Activated T-helper 2 cell treated with anti-CD3 and anti-CD28 coated beads, Interferon-gamma antibody, Interleukin-2, Interleukin-4, amounts not matched to agents 10 μg/mL and 5 μg/mL and 100 μg/mL, durations not matched to agents 14 hours and 24 hours and 36 hours (primary cell): ENCODE data around the gene ERC2. TPM values are rescaled to one million over a fixed set of nuclear protein-coding genes. Genes with fewer than 3 reads are reported as not detected.

Source experiments
- DNase-seq: peaks from one replicate; pipeline ENCODE4 v3.0.0; 2021; ENCODE audit warnings: low spot score
- H3K27ac Mint-ChIP-seq: one replicate; pipeline ENCODE4 v1.8.0; 2021; ENCODE audit warnings: mixed read lengths
- H3K27me3 Mint-ChIP-seq: one replicate; pipeline ENCODE4 v1.8.0; 2021; ENCODE audit warnings: low read depth, mixed read lengths
- H3K36me3 Mint-ChIP-seq: one replicate; pipeline ENCODE4 v1.8.0; 2021; ENCODE audit warnings: low read depth, mixed read lengths
- H3K4me1 Mint-ChIP-seq: one replicate; pipeline ENCODE4 v1.8.0; 2021; ENCODE audit warnings: low read depth, mixed read lengths
- H3K4me3 Mint-ChIP-seq: one replicate; pipeline ENCODE4 v1.8.0; 2021; ENCODE audit warnings: low read depth, mild to moderate bottlenecking, moderate library complexity, mixed read lengths
- H3K9me3 Mint-ChIP-seq: one replicate; pipeline ENCODE4 v1.8.0; 2021; ENCODE audit warnings: mixed read lengths
- intact Hi-C: fragments of 100-400 bp; cut with micrococcal nuclease; formaldehyde crosslinking; loops from one replicate; pipeline ENCODE4 v1.15.1; 2023
- total RNA-seq: library from RNA; stranded (reverse); gene quantifications from 2 replicates; pipeline ENCODE4 v1.2.3, GENCODE V29; 2022

The ERC2 gene
- total RNA-seq, 1 donor from 2014 or later, result 0.09 TPM

DNA sequence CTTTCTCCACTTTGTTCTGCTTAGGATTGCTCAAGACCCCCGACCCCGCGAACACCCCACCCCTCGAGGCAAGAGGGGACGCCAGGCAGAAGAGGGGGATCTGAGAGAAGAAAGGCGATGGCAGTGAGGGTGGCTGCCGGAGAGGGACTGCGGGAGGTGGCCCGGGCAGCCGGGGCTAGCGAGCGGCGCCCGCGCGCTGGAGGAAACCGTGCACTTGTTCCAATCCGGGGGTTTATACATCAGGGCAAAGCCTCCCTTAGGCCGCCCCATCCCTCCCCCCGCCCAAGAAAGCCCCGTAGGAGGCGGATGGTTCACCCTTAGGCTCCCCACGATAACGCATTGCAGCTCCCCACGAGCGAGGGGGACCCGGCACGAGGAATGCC is 475 bp downstream of the ERC2 start:
- intact Hi-C loops, result loop anchor here (10.0 kb wide), 1 partner anchor 983 kb away; the partner anchor contains the start of gene WNT5A
- H3K4me3 Mint-ChIP-seq, result no peak overlapping the region
- H3K4me1 Mint-ChIP-seq, result peaks cover 2% of the 10 kb centered on the region
- H3K9me3 Mint-ChIP-seq, result no peaks in the 10 kb centered on the region
- no peaks in the 10 kb centered on the region for H3K36me3 Mint-ChIP-seq
- DNase-seq, result no peak
- no peak overlapping the region for H3K27ac Mint-ChIP-seq
- peaks cover 60% of the 10 kb centered on the region for H3K27me3 Mint-ChIP-seq

GRCh38 chr3:56467108-56467507 is 1.2 kb downstream of the ERC2 start:
- DNase-seq, result peak; percentile 15
- H3K27me3 Mint-ChIP-seq, result peaks cover 60% of the 10 kb centered on the region
- intact Hi-C loops, result loop anchor here (10.0 kb wide), 1 partner anchor 982 kb away; the partner anchor contains the start of gene WNT5A
- H3K27ac Mint-ChIP-seq, result no peak overlapping the region
- H3K9me3 Mint-ChIP-seq, result no peaks in the 10 kb centered on the region
- H3K4me3 Mint-ChIP-seq, result peak overlapping the region; percentile 71
- H3K4me1 Mint-ChIP-seq, result peaks cover 2% of the 10 kb centered on the region
- H3K36me3 Mint-ChIP-seq, result no peaks in the 10 kb centered on the region

DNA sequence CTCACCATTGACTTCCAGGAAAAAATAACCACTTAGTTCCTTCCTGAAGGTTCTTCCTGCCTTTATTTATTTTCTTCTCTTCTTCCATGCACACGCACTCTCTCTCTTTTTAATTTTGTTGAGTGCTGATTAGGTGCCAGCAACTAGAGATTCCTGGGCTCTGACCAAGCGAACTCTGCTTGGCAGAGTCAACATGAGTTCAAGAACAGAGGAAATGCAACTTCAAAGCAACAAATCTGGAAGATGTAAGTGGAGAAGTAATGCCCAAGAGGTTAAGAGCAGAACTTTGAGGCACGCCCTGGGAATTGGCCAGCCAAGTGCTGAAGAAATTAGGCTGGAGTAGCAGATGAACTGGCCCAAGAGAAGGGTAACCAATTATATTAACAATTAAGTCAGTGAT is 8.5 kb downstream of the ERC2 start:
- Mint-ChIP-seq H3K27me3 (peaks cover 16% of the 10 kb centered on the region), H3K27ac (no peak overlapping the region), H3K4me1 (no peaks in the 10 kb centered on the region), H3K4me3 (no peak overlapping the region), H3K36me3 (no peaks in the 10 kb centered on the region), H3K9me3 (no peaks in the 10 kb centered on the region)
- intact Hi-C loops, result loop anchor here (10.0 kb wide), 1 partner anchor 975 kb away; the partner anchor contains the start of gene WNT5A
- DNase-seq, result no peak

GRCh38 chr3:56459104-56459496 is 9.2 kb downstream of the ERC2 start:
- Mint-ChIP-seq H3K27ac (no peak overlapping the region), H3K36me3 (no peaks in the 10 kb centered on the region), H3K4me3 (no peak overlapping the region), H3K4me1 (no peaks in the 10 kb centered on the region), H3K27me3 (peaks cover 14% of the 10 kb centered on the region), H3K9me3 (no peaks in the 10 kb centered on the region)
- DNase-seq, result no peak
- intact Hi-C loops, result no loop called here

GRCh38 chr3:56458496-56459103 is 9.7 kb downstream of the ERC2 start:
- H3K36me3 Mint-ChIP-seq, result no peaks in the 10 kb centered on the region
- H3K27ac Mint-ChIP-seq, result no peak overlapping the region
- H3K4me3 Mint-ChIP-seq, result no peak overlapping the region
- H3K9me3 Mint-ChIP-seq, result no peaks in the 10 kb centered on the region
- no peaks in the 10 kb centered on the region for H3K4me1 Mint-ChIP-seq
- DNase-seq, result no peak
- H3K27me3 Mint-ChIP-seq, result peaks cover 11% of the 10 kb centered on the region
- intact Hi-C loops, result no loop called here

- Mint-ChIP-seq H3K27ac (no peak overlapping the region), H3K9me3 (no peaks in the 10 kb centered on the region), H3K4me3 (no peak overlapping the region), H3K4me1 (peaks cover 1% of the 10 kb centered on the region), H3K36me3 (no peaks in the 10 kb centered on the region), H3K27me3 (peaks cover 9% of the 10 kb centered on the region)
- intact Hi-C loops, result no loop called here
- DNase-seq, result no peak
Observed at GRCh38 chr3:56456117-56456516, 12.2 kb downstream of the ERC2 start.

- Mint-ChIP-seq H3K27ac (no peak overlapping the region), H3K4me3 (no peak overlapping the region), H3K27me3 (peaks cover 9% of the 10 kb centered on the region), H3K36me3 (no peaks in the 10 kb centered on the region), H3K4me1 (peaks cover 1% of the 10 kb centered on the region), H3K9me3 (no peaks in the 10 kb centered on the region)
- intact Hi-C loops, result no loop called here
- DNase-seq, result no peak
Observed at GRCh38 chr3:56453011-56453410, 15.3 kb downstream of the ERC2 start.

DNA sequence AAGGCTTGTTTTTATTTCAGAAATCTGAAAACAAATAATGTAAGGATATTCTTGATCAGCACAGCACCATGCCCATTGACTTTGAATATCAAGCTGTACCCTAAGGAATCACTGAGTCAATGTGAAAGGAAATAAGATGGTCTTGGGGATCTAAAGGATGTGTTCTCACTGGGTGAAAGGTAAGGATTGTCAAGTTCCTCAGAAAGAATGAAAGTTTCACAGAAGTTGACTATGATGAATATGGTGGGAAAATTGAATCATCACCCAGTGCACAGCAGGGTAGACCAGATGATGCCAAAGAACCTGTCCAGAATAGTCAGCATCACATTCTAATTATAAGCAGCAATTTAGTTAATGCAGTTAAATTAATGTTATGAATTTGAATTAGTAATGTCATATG is 16.2 kb downstream of the ERC2 start:
- H3K4me3 Mint-ChIP-seq, result no peak overlapping the region
- no peak overlapping the region for H3K27ac Mint-ChIP-seq
- intact Hi-C loops, result no loop called here
- no peaks in the 10 kb centered on the region for H3K9me3 Mint-ChIP-seq
- peaks cover 3% of the 10 kb centered on the region for H3K4me1 Mint-ChIP-seq
- no peak for DNase-seq
- no peaks in the 10 kb centered on the region for H3K36me3 Mint-ChIP-seq
- peaks cover 10% of the 10 kb centered on the region for H3K27me3 Mint-ChIP-seq

GRCh38 chr3:56443372-56443771 is 24.9 kb downstream of the ERC2 start:
- no peak overlapping the region for H3K4me3 Mint-ChIP-seq
- H3K4me1 Mint-ChIP-seq, result peaks cover 1% of the 10 kb centered on the region
- H3K9me3 Mint-ChIP-seq, result peaks cover 4% of the 10 kb centered on the region
- no peaks in the 10 kb centered on the region for H3K36me3 Mint-ChIP-seq
- DNase-seq, result no peak
- peaks cover 1% of the 10 kb centered on the region for H3K27me3 Mint-ChIP-seq
- intact Hi-C loops, result no loop called here
- no peak overlapping the region for H3K27ac Mint-ChIP-seq

GRCh38 chr3:56428667-56429066 is 39.6 kb downstream of the ERC2 start:
- no peak overlapping the region for H3K4me3 Mint-ChIP-seq
- no peaks in the 10 kb centered on the region for H3K36me3 Mint-ChIP-seq
- H3K27me3 Mint-ChIP-seq, result no peaks in the 10 kb centered on the region
- intact Hi-C loops, result no loop called here
- no peaks in the 10 kb centered on the region for H3K4me1 Mint-ChIP-seq
- DNase-seq, result no peak
- no peaks in the 10 kb centered on the region for H3K9me3 Mint-ChIP-seq
- no peak overlapping the region for H3K27ac Mint-ChIP-seq

DNA sequence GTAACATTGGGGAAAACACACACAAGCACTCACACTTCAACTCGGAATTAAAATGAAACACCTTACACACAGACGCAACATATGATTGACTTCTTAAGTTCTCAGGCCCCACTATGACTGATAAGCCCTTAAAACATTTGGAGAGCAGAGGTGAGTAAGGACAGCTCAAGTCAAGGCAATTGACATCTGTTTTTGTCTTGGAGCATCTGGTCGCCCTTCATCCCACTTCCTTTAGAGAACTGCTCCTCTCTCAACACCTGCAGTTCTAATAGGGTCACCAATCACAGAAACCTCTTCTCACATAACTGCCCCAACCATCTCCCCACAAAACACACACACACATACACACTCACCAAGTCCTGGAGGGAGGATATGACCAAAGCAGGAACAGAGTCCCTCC is 43.4 kb downstream of the ERC2 start:
- Mint-ChIP-seq H3K27ac (no peak overlapping the region), H3K9me3 (no peaks in the 10 kb centered on the region), H3K4me1 (no peaks in the 10 kb centered on the region)

GRCh38 chr3:56424336-56424735 is 43.9 kb downstream of the ERC2 start:
- Mint-ChIP-seq H3K27me3 (no peaks in the 10 kb centered on the region), H3K36me3 (no peaks in the 10 kb centered on the region), H3K27ac (no peak overlapping the region), H3K4me1 (no peaks in the 10 kb centered on the region), H3K4me3 (no peak overlapping the region), H3K9me3 (no peaks in the 10 kb centered on the region)
- intact Hi-C loops, result no loop called here
- DNase-seq, result no peak

More for the DNA sequence above, 43.4 kb downstream of the ERC2 start:
- intact Hi-C loops, result no loop called here
- no peaks in the 10 kb centered on the region for H3K27me3 Mint-ChIP-seq
- no peaks in the 10 kb centered on the region for H3K36me3 Mint-ChIP-seq
- no peak overlapping the region for H3K4me3 Mint-ChIP-seq
- no peak for DNase-seq

DNA sequence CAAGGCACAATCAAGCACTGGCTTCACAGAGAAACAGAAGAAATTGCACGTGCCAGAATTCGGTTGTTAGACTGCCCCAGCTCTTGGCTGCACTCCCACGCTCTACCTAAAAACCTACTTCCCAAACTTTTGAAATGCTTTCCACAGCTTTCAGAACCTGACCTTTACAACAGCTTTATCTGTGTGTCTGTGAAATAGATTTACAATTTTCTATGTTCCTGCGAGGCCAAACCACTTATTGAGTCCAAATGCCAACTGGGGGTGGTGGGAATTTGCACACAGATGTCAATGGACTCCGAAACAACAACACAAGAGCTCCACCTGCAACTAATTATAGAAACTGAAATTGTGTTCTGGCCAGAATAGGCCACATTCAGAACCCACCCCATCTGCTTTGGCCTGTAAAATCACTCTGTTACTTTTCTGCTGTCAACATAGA is 44.6 kb downstream of the ERC2 start:
- H3K27ac Mint-ChIP-seq, result no peak overlapping the region
- H3K4me3 Mint-ChIP-seq, result no peak overlapping the region
- no peaks in the 10 kb centered on the region for H3K36me3 Mint-ChIP-seq
- H3K27me3 Mint-ChIP-seq, result no peaks in the 10 kb centered on the region
- no peak for DNase-seq
- H3K4me1 Mint-ChIP-seq, result no peaks in the 10 kb centered on the region
- no peaks in the 10 kb centered on the region for H3K9me3 Mint-ChIP-seq
- intact Hi-C loops, result no loop called here

DNA sequence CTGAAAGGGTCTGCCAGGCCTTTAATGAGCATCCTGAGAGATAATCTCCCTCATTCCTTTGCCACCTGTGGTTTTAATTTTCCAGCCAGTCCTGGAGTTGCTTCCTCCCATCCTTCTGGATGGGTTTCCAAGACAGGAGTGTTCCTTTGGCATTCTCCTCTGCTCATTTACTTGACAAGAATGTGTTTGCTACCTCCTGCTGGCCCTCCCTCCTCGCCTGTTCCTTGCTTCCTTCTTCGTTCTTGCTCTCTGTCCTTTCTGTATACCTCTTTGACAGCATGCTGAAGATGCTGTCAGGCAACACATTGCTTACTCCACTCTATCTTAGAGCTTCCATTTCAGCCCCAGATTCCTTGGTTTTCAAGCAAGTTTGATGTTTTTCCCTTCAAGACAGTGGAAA is 46.0 kb downstream of the ERC2 start:
- Mint-ChIP-seq H3K4me3 (no peak overlapping the region), H3K27ac (no peak overlapping the region), H3K36me3 (no peaks in the 10 kb centered on the region), H3K9me3 (no peaks in the 10 kb centered on the region), H3K27me3 (no peaks in the 10 kb centered on the region), H3K4me1 (no peaks in the 10 kb centered on the region)
- intact Hi-C loops, result no loop called here
- no peak for DNase-seq
